ENCODE results near the gene MAST3. TPM values are rescaled to one million over a fixed set of nuclear protein-coding genes. Genes with fewer than 3 reads are reported as not detected.

MAST3 gene
- total RNA-seq, 1 experiment from 2014 or later = 11.5 TPM

DNA sequence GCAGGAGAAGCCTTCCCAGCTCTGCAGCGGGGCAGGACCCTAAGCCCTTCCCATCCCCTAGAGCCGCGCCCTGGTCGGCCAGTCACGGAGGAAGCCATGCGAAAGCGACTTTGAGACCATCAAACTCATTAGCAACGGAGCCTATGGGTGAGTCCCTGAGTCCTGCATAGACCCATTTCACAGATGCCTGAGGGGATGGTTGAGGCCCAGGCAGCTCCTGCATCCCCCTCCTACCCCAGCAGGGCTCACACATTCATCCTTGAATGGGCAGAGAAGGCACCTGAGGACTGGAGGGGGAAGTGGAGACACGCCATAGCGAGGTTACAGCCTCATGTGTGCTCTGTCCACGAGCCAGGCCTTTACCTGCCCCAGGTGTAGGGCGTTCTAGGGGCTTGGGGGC lies 31.2 kb downstream of the MAST3 start:
- H3K4me1 Mint-ChIP-seq = no peaks in the 10 kb centered on the region
- H3K27me3 Mint-ChIP-seq (ENCODE audit: low read depth) = no peaks in the 10 kb centered on the region
- H3K27ac Mint-ChIP-seq = no peak overlapping the region
- TF ChIP-seq, protein P1, sequence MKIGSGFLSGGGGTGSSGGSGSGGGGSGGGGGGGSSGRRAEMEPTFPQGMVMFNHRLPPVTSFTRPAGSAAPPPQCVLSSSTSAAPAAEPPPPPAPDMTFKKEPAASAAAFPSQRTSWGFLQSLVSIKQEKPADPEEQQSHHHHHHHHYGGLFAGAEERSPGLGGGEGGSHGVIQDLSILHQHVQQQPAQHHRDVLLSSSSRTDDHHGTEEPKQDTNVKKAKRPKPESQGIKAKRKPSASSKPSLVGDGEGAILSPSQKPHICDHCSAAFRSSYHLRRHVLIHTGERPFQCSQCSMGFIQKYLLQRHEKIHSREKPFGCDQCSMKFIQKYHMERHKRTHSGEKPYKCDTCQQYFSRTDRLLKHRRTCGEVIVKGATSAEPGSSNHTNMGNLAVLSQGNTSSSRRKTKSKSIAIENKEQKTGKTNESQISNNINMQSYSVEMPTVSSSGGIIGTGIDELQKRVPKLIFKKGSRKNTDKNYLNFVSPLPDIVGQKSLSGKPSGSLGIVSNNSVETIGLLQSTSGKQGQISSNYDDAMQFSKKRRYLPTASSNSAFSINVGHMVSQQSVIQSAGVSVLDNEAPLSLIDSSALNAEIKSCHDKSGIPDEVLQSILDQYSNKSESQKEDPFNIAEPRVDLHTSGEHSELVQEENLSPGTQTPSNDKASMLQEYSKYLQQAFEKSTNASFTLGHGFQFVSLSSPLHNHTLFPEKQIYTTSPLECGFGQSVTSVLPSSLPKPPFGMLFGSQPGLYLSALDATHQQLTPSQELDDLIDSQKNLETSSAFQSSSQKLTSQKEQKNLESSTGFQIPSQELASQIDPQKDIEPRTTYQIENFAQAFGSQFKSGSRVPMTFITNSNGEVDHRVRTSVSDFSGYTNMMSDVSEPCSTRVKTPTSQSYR (CRISPR knock-in tag; IDR thresholded peaks at IDR 0.05) = no peak
- TF ChIP-seq, protein P2, sequence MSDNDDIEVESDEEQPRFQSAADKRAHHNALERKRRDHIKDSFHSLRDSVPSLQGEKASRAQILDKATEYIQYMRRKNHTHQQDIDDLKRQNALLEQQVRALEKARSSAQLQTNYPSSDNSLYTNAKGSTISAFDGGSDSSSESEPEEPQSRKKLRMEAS (CRISPR knock-in tag; IDR thresholded peaks at IDR 0.05) = no peak
- no peak for TF ChIP-seq KAT7 (CRISPR knock-in tag; IDR thresholded peaks at IDR 0.05; ENCODE audit: borderline replicate concordance)
- no peak for TF ChIP-seq NFYB (CRISPR knock-in tag; conservative IDR thresholded peaks at IDR 0.05; ENCODE audit: low read depth)
- TF ChIP-seq, protein P3, sequence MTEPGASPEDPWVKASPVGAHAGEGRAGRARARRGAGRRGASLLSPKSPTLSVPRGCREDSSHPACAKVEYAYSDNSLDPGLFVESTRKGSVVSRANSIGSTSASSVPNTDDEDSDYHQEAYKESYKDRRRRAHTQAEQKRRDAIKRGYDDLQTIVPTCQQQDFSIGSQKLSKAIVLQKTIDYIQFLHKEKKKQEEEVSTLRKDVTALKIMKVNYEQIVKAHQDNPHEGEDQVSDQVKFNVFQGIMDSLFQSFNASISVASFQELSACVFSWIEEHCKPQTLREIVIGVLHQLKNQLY (CRISPR knock-in tag; IDR thresholded peaks at IDR 0.05) = no peak
- TF ChIP-seq, protein P4, sequence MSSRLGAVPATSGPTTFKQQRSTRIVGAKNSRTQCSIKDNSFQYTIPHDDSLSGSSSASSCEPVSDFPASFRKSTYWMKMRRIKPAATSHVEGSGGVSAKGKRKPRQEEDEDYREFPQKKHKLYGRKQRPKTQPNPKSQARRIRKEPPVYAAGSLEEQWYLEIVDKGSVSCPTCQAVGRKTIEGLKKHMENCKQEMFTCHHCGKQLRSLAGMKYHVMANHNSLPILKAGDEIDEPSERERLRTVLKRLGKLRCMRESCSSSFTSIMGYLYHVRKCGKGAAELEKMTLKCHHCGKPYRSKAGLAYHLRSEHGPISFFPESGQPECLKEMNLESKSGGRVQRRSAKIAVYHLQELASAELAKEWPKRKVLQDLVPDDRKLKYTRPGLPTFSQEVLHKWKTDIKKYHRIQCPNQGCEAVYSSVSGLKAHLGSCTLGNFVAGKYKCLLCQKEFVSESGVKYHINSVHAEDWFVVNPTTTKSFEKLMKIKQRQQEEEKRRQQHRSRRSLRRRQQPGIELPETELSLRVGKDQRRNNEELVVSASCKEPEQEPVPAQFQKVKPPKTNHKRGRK (CRISPR knock-in tag; IDR thresholded peaks at IDR 0.05; ENCODE audit: borderline replicate concordance) = no peak
- TF ChIP-seq, protein P5, sequence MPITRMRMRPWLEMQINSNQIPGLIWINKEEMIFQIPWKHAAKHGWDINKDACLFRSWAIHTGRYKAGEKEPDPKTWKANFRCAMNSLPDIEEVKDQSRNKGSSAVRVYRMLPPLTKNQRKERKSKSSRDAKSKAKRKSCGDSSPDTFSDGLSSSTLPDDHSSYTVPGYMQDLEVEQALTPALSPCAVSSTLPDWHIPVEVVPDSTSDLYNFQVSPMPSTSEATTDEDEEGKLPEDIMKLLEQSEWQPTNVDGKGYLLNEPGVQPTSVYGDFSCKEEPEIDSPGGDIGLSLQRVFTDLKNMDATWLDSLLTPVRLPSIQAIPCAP (CRISPR knock-in tag; IDR thresholded peaks at IDR 0.05) = no peak
- no peak for TF ChIP-seq IRF2 (CRISPR knock-in tag; IDR thresholded peaks at IDR 0.05; ENCODE audit: borderline replicate concordance, low read depth)
- no peak for TF ChIP-seq CBFB (CRISPR knock-in tag; IDR thresholded peaks at IDR 0.05; ENCODE audit: low read depth)
- no peaks in the 10 kb centered on the region for H3K9me3 Mint-ChIP-seq
- ChIA-PET CTCF (interaction anchor here (1.7 kb wide), 1 partner anchor 20 kb away, joined by 3 read pairs; no protein-coding TSS in a partner anchor), POLR2A (no interaction called here)
- H3K36me3 Mint-ChIP-seq = peaks cover 26% of the 10 kb centered on the region
- DNase-seq (ENCODE audit: low spot score) = no peak
- no peak overlapping the region for H3K4me3 Mint-ChIP-seq
- ATAC-seq = no peak

DNA sequence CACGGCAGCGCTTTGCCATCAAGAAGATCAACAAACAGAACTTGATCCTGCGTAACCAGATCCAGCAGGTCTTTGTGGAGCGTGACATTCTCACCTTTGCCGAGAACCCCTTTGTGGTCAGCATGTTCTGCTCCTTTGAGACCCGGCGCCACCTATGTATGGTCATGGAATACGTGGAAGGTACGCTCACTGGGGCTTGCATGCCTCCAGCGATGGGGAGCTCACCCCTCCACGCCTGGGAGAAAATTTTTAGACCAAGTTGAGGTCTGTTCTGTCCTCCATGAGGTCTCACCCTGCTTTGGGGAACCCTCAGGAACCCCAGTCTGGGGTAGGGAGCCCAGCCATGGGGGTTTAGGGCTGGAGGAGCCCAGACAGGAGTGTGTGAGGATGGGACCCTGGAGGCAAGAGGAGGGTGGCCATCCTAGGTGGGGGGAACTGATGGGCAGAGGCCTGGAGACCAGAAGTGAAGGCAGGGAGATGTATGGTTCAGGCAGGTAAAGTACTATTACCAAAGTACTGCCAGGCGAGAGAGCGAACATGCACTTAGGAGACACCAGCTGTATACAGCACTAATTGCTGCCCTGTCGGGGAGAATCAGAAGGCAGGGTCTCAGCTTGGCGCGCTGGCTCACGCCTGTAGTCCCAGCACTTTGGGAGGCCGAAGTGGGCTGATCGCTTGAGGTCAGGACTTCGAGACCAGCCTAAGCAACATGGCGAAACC lies 33.1 kb downstream of the MAST3 start:
- no peaks in the 10 kb centered on the region for H3K27me3 Mint-ChIP-seq (ENCODE audit: low read depth)
- no peak overlapping the region for H3K27ac Mint-ChIP-seq
- POLR2A ChIA-PET = interaction anchor here (0.6 kb wide), 2 partner anchors 142 to 197 kb away, joined by 5 to 6 read pairs; no protein-coding TSS in a partner anchor
- no peaks in the 10 kb centered on the region for H3K4me1 Mint-ChIP-seq
- CTCF ChIA-PET = interaction anchor here (1.7 to 2.1 kb wide), 3 partner anchors 17 to 31 kb away, joined by 5 to 11 read pairs (median 9); no protein-coding TSS in a partner anchor
- no peak overlapping the region for H3K4me3 Mint-ChIP-seq
- no peak for DNase-seq (ENCODE audit: low spot score)
- H3K36me3 Mint-ChIP-seq = peaks cover 23% of the 10 kb centered on the region
- ATAC-seq = no peak
- TF ChIP-seq MYBL2 (CRISPR knock-in tag; IDR thresholded peaks at IDR 0.05) = no peak
- no peak for TF ChIP-seq ZNF416 (CRISPR knock-in tag; IDR thresholded peaks at IDR 0.05)
- TF ChIP-seq, protein P3 (CRISPR knock-in tag; IDR thresholded peaks at IDR 0.05) = no peak
- TF ChIP-seq ZBTB21 (CRISPR knock-in tag; IDR thresholded peaks at IDR 0.05; ENCODE audit: borderline replicate concordance) = no peak
- TF ChIP-seq SMAD4 (CRISPR knock-in tag; IDR thresholded peaks at IDR 0.05) = no peak
- no peak for TF ChIP-seq GRHL2 (CRISPR knock-in tag; IDR thresholded peaks at IDR 0.05; ENCODE audit: insufficient replicate concordance, severe bottlenecking)
- no peak for TF ChIP-seq CREM (CRISPR knock-in tag; IDR thresholded peaks at IDR 0.05)
- no peak for TF ChIP-seq TEAD1 (CRISPR knock-in tag; IDR thresholded peaks at IDR 0.05)
- TF ChIP-seq CREB1 (CRISPR knock-in tag; IDR thresholded peaks at IDR 0.05) = no peak
- no peak for TF ChIP-seq FOXJ3 (CRISPR knock-in tag; IDR thresholded peaks at IDR 0.05; ENCODE audit: borderline replicate concordance)
- TF ChIP-seq, protein P6, sequence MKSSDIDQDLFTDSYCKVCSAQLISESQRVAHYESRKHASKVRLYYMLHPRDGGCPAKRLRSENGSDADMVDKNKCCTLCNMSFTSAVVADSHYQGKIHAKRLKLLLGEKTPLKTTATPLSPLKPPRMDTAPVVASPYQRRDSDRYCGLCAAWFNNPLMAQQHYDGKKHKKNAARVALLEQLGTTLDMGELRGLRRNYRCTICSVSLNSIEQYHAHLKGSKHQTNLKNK (CRISPR knock-in tag; IDR thresholded peaks at IDR 0.05) = no peak
- TF ChIP-seq ZNF423 (CRISPR knock-in tag; IDR thresholded peaks at IDR 0.05) = no peak
- no peak for TF ChIP-seq IRF2 (CRISPR knock-in tag; IDR thresholded peaks at IDR 0.05; ENCODE audit: borderline replicate concordance, low read depth)
- TF ChIP-seq NFE2L1 (CRISPR knock-in tag; IDR thresholded peaks at IDR 0.05) = no peak
- no peak for TF ChIP-seq GABPB1 (CRISPR knock-in tag; IDR thresholded peaks at IDR 0.05)
- TF ChIP-seq SMAD3 (CRISPR knock-in tag; IDR thresholded peaks at IDR 0.05; ENCODE audit: borderline replicate concordance) = no peak
- TF ChIP-seq, protein P7, sequence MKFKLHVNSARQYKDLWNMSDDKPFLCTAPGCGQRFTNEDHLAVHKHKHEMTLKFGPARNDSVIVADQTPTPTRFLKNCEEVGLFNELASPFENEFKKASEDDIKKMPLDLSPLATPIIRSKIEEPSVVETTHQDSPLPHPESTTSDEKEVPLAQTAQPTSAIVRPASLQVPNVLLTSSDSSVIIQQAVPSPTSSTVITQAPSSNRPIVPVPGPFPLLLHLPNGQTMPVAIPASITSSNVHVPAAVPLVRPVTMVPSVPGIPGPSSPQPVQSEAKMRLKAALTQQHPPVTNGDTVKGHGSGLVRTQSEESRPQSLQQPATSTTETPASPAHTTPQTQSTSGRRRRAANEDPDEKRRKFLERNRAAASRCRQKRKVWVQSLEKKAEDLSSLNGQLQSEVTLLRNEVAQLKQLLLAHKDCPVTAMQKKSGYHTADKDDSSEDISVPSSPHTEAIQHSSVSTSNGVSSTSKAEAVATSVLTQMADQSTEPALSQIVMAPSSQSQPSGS (CRISPR knock-in tag; IDR thresholded peaks at IDR 0.05; ENCODE audit: borderline replicate concordance, low read depth) = no peak
- no peak for TF ChIP-seq PRRX2 (CRISPR knock-in tag; IDR thresholded peaks at IDR 0.05)
- TF ChIP-seq TEAD4 (CRISPR knock-in tag; IDR thresholded peaks at IDR 0.05) = no peak
- H3K9me3 Mint-ChIP-seq = no peaks in the 10 kb centered on the region

All from WTC11 (cell line).